Hepatocyte (in vitro differentiated cells): ENCODE results near the gene FOXB2.

ENCODE experiments used
- EZH2 ChIP-seq: fragments of 200-600 bp; sonication (generic); IDR thresholded peaks from 2 replicates; pipeline ENCODE4 v1.6.1; 2016; ENCODE audit warnings: antibody characterized with exemption, mild to moderate bottlenecking, borderline replicate concordance
- TF ChIP-seq, protein P1 (sequence below): fragments of 200-600 bp; sonication (generic); IDR thresholded peaks from 2 replicates; pipeline ENCODE4 v1.5.1; 2016; ENCODE audit warnings: antibody characterized with exemption, mild to moderate bottlenecking; ENCODE audit not compliant: poor library complexity

GRCh38 chr9:77020413-77021290 lies 1.2 kb downstream of the FOXB2 start:
- TF ChIP-seq, protein P1, sequence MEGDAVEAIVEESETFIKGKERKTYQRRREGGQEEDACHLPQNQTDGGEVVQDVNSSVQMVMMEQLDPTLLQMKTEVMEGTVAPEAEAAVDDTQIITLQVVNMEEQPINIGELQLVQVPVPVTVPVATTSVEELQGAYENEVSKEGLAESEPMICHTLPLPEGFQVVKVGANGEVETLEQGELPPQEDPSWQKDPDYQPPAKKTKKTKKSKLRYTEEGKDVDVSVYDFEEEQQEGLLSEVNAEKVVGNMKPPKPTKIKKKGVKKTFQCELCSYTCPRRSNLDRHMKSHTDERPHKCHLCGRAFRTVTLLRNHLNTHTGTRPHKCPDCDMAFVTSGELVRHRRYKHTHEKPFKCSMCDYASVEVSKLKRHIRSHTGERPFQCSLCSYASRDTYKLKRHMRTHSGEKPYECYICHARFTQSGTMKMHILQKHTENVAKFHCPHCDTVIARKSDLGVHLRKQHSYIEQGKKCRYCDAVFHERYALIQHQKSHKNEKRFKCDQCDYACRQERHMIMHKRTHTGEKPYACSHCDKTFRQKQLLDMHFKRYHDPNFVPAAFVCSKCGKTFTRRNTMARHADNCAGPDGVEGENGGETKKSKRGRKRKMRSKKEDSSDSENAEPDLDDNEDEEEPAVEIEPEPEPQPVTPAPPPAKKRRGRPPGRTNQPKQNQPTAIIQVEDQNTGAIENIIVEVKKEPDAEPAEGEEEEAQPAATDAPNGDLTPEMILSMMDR = no peak
- peak; percentile 100 for TF ChIP-seq EZH2
